LHCN-M2 (cell line): ENCODE measurements around the gene CPTP. TPM values are rescaled to one million over a fixed set of nuclear protein-coding genes. Genes with fewer than 3 reads are reported as not detected.

Source experiments
- total RNA-seq: library from RNA; depleted of rRNA; stranded (reverse); fragments of >200 nt; gene quantifications from 2 replicates; pipeline ENCODE4 v1.2.3, GENCODE V29; 2014; rRNA removed

Gene CPTP
- total RNA-seq, 1 experiment from 2014 or later: 27.7 TPM

Other genes with a start within 250 kb of the CPTP start
- gene C1orf159, start 208.7 kb upstream of the CPTP start, total RNA-seq: 18.8 and 26.5 TPM in 2 replicates
- gene TTLL10, start 150.9 kb upstream of the CPTP start, total RNA-seq: not detected in 2 replicates
- gene TNFRSF18, start 118.2 kb upstream of the CPTP start, total RNA-seq: not detected in 2 replicates
- gene TNFRSF4, start 110.6 kb upstream of the CPTP start, total RNA-seq: 0.17 and 0.32 TPM in 2 replicates
- gene SDF4, start 92.8 kb upstream of the CPTP start, total RNA-seq: 142 and 150 TPM in 2 replicates
- gene B3GALT6, start 92.6 kb upstream of the CPTP start, total RNA-seq: 58.0 and 58.3 TPM in 2 replicates
- gene C1QTNF12, start 78.1 kb upstream of the CPTP start, total RNA-seq: 0.57 TPM in 1 of 2 replicates, not detected in the other
- 57.4 and 62.3 TPM in 2 replicates for gene UBE2J2, start 50.9 kb upstream of the CPTP start, total RNA-seq
- gene SCNN1D, start 44.4 kb upstream of the CPTP start, total RNA-seq: 1.5 and 4.1 TPM in 2 replicates
- gene ACAP3, start 16.9 kb upstream of the CPTP start, total RNA-seq: 71.0 and 76.4 TPM in 2 replicates
- gene PUSL1, start 16.2 kb upstream of the CPTP start, total RNA-seq: 31.8 and 34.3 TPM in 2 replicates
- 76.0 and 85.4 TPM in 2 replicates for gene INTS11, start 142 bp upstream of the CPTP start, total RNA-seq
- 0.06 TPM in 1 of 2 replicates, not detected in the other for gene TAS1R3, start 6.5 kb downstream of the CPTP start, total RNA-seq
- 85.6 and 86.6 TPM in 2 replicates for gene DVL1, start 24.6 kb downstream of the CPTP start, total RNA-seq
- 292 and 326 TPM in 2 replicates for gene MXRA8, start 33.8 kb downstream of the CPTP start, total RNA-seq
- 226 and 234 TPM in 2 replicates for gene AURKAIP1, start 50.4 kb downstream of the CPTP start, total RNA-seq
- gene CCNL2, start 74.5 kb downstream of the CPTP start, total RNA-seq: 118 and 127 TPM in 2 replicates
- 126 and 134 TPM in 2 replicates for gene MRPL20, start 82.5 kb downstream of the CPTP start, total RNA-seq
- gene ANKRD65, start 96.5 kb downstream of the CPTP start, total RNA-seq: not detected in 2 replicates
- gene VWA1, start 110.9 kb downstream of the CPTP start, total RNA-seq: 1.1 TPM in 2 replicates
- gene ATAD3C, start 124.9 kb downstream of the CPTP start, total RNA-seq: not detected in 2 replicates
- 29.2 and 38.7 TPM in 2 replicates for gene ATAD3B, start 147.0 kb downstream of the CPTP start, total RNA-seq
- gene ATAD3A, start 187.4 kb downstream of the CPTP start, total RNA-seq: 65.0 and 67.9 TPM in 2 replicates
- gene TMEM240, start 215.8 kb downstream of the CPTP start, total RNA-seq: 0.63 and 0.83 TPM in 2 replicates